HG03095 (cell line): ENCODE measurements around the gene TNFRSF13B.
"Not testable (repeated sequence)": the region's sequence is repeated elsewhere in the genome, so short reads cannot be mapped to it uniquely, and the experiment has no call there.

Experiments
- ATAC-seq: cut with Tn5 transposase; IDR thresholded peaks from one replicate; pipeline ENCODE4 v1.9.1; 2021; ENCODE audit warnings: moderate library complexity; ENCODE audit not compliant: unreplicated experiment

Gene TNFRSF13B

DNA sequence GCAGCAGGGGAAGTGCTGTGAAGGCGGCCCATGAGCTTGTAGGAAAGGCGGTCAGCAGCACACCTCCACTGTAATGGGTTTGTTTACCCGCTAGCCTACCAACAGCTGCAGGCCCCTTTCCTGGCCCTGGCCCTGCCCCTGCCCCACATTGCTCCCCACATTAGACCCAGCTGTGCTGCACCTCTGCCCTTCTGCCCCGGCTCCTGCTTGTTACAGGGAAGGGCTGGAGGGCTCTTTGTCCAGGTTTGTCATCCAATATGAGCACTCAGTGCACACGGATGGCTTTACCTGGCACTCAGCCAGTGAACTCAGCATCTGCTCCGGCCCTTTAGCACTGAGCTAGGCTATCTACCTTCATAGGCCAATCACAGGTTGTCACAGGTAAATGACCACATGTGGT lies 36.0 kb upstream of the TNFRSF13B start:
- not testable (repeated sequence) for ATAC-seq

DNA sequence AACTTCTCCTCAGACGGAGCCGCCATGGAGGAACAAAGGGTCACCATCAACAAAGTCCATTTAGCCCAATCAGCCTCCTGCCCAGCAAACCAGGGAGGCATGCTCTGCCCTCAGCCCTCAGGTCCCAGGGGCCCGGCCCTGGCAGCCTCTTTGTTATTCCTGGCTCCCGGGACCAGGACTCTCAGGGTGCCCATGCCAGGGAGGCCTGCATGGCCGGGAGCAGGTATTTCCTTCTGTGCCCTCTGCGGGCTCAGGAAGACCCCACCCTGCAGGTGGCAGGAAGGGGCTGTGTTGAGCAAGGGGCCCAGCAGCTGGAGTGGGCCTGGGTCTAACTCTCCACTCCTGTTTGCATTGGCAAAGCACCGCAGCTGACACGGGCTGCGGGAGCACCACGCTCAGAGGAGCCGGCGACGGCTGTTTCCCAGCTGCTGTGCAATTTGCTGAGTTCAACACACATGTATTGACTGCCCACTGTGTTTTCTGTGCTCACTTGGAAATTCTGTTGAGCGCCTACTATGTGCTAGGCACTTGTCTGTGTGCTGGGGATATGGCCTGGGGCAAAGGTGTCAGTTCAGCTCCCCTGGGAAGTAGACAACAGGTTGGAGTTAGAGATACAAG lies 33.2 kb upstream of the TNFRSF13B start:
- not testable (repeated sequence) for ATAC-seq

DNA sequence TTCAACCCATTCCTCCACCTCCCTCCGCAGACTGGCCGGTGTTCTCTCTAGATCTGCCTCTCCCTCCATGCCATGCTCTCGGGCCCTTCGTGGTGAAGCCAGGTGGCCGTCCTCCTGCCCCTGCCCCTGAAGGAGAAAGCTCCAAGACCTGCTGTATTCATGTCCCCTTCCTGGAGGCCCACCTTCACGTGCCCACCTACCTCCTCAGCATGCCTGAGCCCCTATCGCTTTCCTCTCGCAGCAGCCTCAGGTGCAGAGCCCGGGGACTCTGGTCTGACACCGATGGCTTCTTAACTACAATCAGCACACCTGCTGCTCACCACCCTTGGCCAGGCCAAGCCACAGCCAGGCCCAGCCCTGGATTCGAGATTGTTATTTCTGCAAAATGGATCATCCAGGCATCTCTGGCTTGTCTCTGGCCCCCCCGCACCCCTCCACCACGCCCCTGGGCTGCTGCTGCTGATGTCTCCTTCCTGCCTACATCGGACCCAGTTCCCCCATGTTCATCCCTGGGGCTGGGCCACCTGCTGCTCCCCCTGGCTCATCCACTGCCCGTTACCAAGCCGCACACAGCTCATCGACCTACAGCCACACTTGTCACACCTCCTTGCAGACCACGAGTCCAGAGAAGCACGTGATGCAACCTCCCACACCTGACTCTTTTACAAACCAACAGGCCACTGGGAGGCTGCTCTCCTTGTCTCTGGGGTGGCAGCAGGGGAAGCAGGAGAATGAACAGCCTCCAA lies 32.5 kb upstream of the TNFRSF13B start:
- ATAC-seq = no peak

DNA sequence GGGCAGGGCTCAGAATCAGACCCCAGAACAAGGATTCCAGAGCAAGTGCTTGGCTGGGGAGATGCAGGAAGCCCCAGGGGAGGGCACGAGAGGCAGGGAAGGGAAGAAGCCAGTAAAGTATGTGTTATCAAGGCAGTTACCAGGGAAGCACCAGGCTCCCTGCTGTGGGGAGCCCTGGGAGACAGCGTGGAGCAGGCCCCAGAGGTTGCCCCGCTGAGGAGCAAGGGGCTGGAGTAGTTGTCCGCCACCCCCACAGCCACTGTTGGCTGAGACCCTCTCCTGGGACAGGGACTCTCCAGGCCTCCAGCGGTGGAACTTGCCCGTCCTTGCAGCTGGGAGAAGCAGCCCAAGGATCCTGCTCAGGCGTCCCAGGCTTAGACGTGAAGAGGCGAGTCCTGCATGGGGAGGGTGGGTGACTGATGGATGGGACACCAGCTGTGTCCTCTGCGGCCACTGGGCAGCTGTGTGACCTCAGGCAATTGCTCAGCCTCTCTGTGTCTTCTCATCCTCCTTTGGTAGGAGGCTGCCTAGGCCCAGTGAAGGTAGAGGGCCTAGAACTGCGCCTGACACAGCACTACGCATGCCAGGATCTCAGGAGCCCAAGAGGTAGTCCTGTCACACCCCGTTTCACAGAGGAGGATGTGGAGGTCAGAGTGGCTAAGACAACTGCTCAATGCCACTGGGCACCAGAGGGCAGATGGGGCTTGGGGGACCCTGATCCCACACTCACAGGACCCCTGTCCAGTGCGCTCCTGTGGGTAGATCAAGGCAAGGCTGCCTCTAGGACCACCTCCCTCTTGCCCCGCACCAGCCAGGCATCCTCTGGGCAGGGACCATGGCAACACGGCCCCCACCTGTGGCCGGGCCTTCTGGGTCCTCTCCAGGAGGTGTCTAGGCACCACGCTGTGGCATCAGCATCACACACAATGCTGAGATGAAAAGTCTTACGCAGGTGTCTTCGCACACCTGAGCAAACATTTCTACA lies 31.1 kb upstream of the TNFRSF13B start:
- ATAC-seq = not testable (repeated sequence)

DNA sequence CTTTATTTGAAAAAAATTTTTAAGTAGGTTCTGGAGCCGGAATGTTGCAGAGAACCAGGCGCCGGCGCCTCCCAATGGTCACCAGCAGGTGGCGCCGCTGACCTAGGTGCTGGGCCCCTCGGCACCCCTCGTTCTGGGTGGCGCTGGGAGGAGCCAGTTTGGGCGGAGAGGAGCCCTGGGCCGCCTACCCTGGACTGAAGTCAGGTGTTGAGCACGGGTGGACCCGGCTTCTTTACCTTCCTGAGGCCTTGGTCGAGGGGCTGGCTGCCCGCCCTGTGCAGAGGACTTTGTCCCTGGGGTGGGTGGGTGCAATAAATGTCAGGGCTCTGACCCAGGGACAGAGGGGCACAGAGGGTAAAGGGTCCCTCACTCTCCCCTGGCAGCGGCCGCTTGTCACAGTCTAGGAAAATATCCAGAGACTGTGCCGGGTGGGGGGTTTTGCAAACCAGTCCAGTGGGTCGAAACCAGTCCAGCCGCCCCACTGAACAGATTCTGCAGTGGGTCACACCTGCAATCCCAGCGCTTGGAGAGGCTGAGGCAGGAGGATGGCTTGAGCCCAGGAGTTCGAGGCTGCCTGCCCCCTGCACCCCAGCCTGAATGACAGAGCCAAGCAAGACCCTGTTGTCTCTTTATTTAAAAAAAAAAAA lies 30.1 kb upstream of the TNFRSF13B start:
- ATAC-seq = peak; percentile 59

DNA sequence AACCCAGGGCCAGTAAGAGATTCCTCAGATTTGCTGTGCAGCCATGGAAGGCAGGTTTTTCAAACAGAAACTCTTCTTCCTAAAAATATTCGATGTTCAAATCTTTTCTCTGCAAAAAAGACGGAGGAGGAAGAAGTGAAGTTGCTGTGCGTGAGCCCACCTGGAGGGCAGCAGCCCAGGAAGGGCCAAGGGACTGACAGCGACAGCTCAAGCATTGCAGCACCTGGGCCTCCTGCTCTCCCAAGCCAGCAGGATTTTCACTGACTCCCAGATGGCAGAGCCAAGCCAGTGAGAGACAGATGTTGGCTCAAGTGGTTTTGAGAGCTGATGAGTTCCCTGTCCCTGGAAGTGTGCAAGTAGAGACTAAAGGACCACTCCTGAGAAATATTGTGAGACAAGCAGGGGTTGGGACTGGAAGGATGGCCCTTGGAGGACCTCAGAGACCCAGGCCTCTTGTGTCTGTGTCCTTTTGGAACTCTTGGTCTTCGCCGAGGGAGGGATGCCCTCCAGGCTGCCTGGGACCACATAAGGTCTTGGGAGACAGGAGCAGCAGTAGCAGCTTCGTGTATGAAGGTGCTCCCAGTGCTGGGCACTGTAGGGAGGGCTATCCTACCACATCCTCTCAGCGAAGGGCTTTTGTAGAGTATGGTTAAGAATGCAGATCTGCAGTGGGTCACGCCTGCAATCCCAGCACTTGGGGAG lies 29.3 kb upstream of the TNFRSF13B start:
- no peak for ATAC-seq

DNA sequence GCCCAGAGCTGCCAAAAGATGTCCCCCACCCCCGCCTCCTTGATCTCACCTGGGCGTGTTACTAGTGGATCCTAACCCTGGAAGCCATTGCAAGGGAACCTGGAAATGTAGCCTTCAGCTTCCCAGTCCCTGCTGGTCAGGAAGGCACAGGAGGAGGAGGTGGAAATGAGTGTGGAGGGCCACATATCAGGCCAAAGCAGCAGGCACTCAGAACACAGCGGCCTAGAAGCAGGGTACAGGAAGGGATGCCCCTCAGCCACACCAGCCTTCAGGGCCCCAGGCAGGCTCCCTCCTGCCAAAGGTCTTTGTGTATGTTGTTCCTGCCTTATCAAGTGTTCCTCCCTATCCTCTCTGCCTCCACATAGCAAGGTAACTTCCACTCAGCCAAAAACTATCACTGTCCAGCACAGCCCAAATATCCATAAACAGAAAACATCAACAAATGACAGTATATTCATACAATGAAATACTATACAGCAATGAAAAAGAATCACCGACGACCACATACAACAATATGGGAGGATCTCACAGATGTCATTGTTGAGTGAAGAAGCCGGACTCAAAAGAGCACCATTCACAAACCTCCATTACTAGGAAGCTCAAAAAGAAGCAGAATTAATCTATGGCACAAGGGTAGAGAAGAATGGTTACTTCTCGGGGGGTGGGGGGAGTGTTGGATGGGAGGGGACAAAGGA lies 28.2 kb upstream of the TNFRSF13B start:
- no peak for ATAC-seq

DNA sequence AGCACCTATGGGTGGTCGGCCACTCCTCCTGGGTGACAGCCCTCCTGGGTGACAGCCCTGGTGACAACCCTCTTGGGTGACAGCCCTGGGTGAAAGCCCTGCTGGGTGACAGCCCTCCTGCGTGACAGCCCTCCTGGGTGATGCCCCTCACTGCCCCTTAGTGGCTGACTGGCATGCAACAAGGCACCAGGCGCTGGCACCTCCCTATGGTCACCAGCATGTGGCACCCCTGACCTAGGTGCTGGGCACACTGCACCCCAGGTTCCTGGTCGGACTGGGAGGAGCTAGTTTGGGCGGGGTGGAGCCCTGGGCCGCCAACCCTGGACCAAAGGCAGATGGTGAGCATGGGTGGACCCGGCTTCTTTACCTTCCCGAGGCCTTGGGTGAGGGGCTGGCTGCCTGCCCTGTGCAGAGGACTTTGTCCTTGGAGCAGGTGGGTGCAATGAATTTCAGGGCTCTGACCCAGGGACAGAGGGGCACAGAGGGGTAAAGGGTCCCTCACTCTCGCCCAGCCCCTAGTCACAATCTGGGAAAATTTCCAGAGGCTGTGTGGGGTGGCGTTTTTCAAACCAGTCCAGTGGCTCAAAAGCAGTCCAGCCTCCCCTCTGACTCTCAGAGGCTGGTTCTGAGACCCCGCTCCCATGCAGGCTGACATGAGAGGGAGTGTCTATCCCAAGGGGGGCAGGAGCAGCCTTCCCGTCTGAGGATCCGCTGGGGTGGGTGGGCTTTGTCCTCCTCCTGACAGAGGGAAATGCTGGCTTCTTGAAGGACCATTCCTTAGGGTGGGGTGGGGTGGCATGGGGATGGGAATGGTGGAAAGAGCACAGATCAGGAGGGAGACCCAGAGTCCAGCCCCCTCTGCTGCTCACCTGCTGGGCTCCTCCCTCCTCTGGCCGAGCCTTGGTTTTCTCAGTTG lies 25.9 kb upstream of the TNFRSF13B start:
- ATAC-seq = no peak

DNA sequence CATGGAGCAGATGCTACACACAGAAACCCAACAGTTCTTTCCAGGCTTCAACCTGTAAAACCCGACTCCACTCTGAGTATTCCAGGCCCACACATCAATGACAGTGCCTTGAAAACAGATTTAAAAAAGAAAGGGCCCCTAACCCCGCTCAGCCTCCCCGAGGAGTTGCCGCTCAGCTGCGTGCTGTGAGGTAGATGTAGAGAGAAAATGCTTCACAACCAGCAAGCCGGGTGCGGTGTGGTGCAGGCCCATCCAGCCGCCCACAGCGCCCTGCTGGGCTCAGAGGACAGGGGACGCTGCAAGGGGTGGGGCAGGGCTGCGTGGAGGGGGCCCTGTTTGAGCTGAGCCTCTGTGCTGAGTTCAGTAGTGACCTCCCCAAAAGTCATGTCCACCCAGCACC lies 24.8 kb upstream of the TNFRSF13B start:
- not testable (repeated sequence) for ATAC-seq

DNA sequence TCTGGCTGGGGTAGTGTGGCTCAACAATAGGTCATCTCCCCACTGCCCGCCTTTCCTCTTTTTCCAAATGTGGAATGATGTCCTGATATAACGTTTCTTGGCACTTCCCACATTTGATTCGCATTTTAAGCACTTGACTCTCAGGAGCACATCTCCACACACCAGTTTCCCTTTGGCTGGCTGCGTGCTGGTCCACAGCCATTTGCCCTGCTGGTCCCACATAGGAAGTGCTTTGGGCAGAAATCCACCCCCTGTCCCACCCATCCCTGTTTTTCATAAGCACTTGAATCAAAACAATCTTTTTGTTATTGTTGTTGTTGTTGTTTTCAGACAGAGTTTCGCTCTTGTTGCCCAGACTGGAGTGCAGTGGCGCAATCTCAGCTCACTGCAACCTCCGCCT lies 24.0 kb upstream of the TNFRSF13B start:
- ATAC-seq = no peak

DNA sequence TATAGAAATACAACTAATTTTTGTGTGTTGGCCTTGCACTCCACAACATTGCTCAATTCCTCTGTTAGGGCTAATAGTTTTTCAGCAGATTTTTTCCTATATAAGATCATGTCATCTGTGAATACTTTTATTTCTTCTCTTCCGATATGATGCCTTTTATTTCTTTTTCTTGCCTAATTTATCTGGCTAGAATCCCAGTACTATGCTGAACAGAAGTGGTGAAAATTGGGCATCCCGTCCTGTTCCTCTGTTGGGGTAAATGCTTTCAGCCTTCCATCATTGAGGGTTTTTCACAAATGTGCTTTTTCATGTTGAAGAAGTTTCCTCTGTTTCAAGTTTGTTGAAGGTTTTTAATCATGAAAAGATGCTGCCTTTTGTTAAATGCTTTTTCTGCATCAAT lies 22.7 kb upstream of the TNFRSF13B start:
- no peak for ATAC-seq

DNA sequence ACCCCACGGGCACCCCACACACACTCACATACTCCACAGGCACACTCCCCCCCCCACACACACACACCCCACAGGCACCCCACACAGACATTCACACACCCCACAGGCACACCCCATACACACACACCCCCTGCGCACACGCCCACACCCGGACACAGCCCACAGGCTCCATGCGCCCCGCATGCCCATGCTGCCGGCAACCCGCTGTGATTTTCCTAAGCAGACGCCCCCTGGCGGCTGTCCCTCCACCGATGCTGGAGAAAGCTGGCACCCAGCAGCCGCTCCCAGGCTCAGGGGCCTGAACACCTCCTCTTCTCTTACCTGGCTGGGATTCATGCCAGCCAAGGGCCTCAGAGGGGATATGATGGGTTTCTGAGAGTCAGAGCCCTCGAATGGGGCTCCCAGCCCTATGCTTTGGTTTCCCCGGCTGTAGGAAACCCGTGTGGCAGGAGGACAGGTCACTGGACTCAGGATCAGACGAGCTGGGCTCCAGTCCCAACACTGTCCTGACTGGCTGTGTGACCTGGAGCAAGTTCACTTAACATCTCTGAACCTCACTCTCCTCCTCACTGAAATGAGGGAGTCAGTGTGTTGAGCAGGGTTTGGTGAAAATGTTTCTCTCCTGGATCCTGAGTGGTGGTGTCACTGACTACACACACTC lies 19.6 kb upstream of the TNFRSF13B start:
- no peak for ATAC-seq

DNA sequence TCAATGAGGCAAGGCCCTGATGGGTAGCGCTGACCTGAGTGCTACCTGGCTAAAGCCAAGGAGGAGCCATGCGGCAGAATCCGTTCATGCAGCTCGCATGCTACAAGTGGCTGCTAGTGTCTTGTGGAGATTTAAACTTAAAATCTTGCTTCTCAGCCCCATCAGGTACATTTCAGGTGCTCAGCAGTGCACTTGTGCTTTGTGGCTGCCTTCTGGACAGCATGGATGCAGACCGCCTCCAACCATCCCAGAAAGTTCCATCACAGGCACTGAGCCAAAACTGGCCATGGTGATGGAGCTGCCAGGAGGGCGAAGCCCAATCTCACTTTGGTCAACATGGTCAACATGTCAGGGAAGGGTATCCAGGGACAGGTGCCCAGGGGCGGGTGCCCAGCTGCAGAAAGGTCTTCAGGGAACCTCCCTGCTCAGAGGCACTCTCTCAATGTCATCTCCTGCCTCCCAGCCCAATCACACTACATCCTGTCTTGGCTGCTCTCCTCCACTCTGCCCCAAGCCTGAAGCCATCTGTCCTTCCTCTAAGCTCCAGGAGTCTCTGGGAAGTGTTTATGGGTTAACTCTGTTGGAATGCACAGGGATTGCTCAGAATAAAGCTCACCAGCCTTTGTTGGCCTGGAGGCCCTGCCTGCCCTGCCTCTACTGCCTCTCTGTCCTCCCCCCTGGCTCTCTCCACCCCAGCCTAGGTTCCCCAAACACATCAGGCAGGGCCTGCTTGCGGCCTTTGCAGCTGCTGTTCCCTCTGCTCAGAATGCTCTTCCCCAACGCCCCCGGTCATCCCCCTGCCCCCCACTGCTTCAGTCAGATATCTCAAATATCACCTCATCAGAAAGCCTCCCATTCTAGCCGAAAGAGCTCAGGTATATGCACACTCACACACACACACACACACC lies 18.3 kb upstream of the TNFRSF13B start:
- no peak for ATAC-seq

DNA sequence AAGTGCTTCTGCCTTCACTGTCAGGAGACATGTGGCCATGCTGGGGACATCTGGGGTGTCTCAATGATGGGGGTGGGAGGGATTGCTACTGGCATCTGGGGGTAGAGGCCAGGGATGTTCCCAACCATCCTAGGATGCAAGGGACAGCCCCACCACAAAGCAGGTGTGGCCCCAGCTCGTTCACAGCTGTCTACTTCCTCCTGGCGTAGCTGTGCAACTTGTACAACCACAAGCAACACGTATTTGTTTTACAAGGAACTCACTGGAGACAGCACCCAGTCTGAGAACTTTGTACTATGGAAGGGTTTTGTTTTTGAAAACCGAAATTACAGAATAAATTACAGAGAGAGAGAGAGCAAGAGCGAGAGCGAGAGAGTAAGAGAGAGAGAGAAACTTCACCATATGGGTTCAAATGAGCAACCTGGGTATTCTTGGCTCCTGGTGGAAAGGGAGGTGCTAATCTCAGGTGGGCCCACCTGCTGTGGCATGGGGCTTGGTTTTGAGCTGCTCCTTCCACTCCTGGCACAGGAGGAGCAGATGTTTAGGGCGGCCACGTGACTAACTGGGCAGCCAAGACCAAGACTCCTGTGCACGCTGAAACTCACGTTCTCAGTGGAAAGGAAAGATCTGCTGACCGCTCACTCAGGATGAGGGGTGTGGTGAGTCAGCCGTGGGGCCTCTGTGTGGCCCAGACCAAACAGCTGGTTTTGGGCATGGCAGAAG lies 17.5 kb upstream of the TNFRSF13B start:
- ATAC-seq = no peak

DNA sequence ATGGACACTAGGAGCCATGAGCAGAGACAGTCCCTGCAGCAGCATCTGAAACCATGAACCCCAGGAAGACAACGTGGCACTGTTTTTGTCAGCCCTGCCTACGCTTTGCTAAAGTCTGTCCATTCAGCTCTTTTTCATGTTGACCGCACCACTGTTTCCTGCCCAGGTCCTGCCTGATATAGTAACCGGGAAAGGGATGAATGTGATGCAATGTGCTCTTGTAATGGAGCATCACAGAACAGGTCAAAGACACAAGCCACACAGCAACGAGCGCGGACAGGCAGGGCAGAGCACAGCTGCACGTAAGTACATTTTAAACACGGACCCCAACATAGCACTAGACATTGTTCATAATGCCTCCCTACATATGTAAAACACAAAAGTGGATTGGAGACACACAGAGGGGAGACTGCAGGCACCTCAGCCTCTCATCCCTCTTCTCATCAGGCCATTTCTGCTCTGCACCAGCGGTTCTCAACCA lies 16.9 kb upstream of the TNFRSF13B start:
- no peak for ATAC-seq

DNA sequence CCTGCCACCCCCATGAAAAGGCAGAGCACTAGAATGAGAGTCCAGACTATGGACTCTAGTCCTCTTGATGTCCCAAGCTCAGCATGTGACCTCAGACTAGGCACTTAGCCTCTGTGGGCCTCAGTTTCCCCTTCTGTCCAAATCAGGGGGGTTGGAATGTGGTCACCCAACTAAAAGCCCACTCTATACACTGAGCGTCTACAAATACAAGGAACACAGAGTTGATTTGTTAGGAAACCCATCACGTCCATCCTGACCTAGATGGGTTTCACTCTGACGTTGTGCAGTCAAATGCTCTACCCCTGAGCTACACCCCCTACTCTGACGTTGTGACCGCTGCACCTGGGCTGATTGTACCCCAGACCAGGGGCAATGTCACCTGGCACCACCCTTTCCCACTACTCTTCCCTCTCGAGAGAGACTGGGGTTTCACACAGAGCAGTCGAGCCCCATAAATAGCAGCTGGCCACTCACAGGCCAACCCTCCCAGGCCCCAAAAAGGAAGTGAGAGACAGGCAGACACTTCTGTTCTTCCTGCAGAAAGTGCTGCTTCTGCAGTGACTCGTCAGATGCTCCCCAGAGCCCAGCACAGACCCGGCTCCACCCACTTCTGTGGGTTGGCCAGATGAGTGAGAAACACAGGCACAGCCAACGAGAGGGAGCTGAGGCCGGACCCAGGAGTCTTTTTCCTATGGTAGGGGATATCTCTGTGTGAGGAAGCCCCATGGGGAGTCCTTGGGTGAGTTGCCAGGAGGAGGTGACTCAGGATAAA lies 16.1 kb upstream of the TNFRSF13B start:
- ATAC-seq = peak; percentile 69
